ENCODE results near the gene MAST4. TPM values are rescaled to one million over a fixed set of nuclear protein-coding genes. Genes with fewer than 3 reads are reported as not detected.

MAST4 gene
- total and polyA plus RNA-seq, 2 experiments from 2014 or later, result 4.2 to 6.0 TPM

GRCh38 chr5:67073045-67073680 is 477.0 kb downstream of the MAST4 start:
- no peak overlapping the region for H3K4me2 ChIP-seq (ENCODE audit: unreplicated experiment)
- H3K27ac ChIP-seq, result no peak overlapping the region
- no peaks in the 10 kb centered on the region for H3K36me3 ChIP-seq (ENCODE audit: low read depth)
- H3K4me3 ChIP-seq, result no peak overlapping the region
- H3K9me3 ChIP-seq (ENCODE audit: low read depth), result no peaks in the 10 kb centered on the region
- in situ Hi-C loops (cut with MboI), result no loop called here
- H2AFZ ChIP-seq, result no peak overlapping the region
- no peaks in the 10 kb centered on the region for H3F3A ChIP-seq (ENCODE audit: insufficient read depth)
- no peaks in the 10 kb centered on the region for H3K79me2 ChIP-seq (ENCODE audit: insufficient read depth)
- no peaks in the 10 kb centered on the region for H3K9me2 ChIP-seq (ENCODE audit: insufficient read depth)
- 82 to 93% methylated on average over 3 of the region's 3 CpGs for WGBS, 2 experiments (ENCODE audit: low coverage in 1 of 2, low lambda C conversion rate in 2 of 2, missing lambda C conversion rate in 2 of 2)
- DNase-seq, result no peak
- no peaks in the 10 kb centered on the region for H3K4me1 ChIP-seq (ENCODE audit: insufficient read depth)
- TF ChIP-seq EZH2 (IDR thresholded peaks at IDR 0.05; ENCODE audit: insufficient read depth, poor library complexity, severe bottlenecking) (no peak), EZH2phosphoT487 (IDR thresholded peaks at IDR 0.05; ENCODE audit: insufficient read depth, low read depth) (no peak)
- no peaks in the 10 kb centered on the region for H4K20me1 ChIP-seq (ENCODE audit: insufficient read depth)
- no peaks in the 10 kb centered on the region for H3K27me3 ChIP-seq (replicated peaks; ENCODE audit: insufficient read depth)
- no peak overlapping the region for H3K9ac ChIP-seq

GRCh38 chr5:67077296-67077695 is 481.1 kb downstream of the MAST4 start:
- H3K27ac ChIP-seq, result no peak overlapping the region
- H3K9me3 ChIP-seq (ENCODE audit: low read depth), result no peaks in the 10 kb centered on the region
- H3K36me3 ChIP-seq (ENCODE audit: low read depth), result no peaks in the 10 kb centered on the region
- no peak overlapping the region for H3K9ac ChIP-seq
- no peak overlapping the region for H3K4me2 ChIP-seq (ENCODE audit: unreplicated experiment)
- DNase-seq, result no peak
- H3K4me3 ChIP-seq, result no peak overlapping the region
- no peaks in the 10 kb centered on the region for H3K9me2 ChIP-seq (ENCODE audit: insufficient read depth)
- H3F3A ChIP-seq (ENCODE audit: insufficient read depth), result no peaks in the 10 kb centered on the region
- H3K4me1 ChIP-seq (ENCODE audit: insufficient read depth), result no peaks in the 10 kb centered on the region
- in situ Hi-C loops (cut with MboI), result no loop called here
- no peaks in the 10 kb centered on the region for H4K20me1 ChIP-seq (ENCODE audit: insufficient read depth)
- WGBS, 2 experiments (ENCODE audit: low coverage in 1 of 2, low lambda C conversion rate in 2 of 2, missing lambda C conversion rate in 2 of 2), result 94% methylated on average over 4 of the region's 4 CpGs
- no peak overlapping the region for H2AFZ ChIP-seq
- H3K27me3 ChIP-seq (replicated peaks; ENCODE audit: insufficient read depth), result no peaks in the 10 kb centered on the region
- TF ChIP-seq EZH2phosphoT487 (IDR thresholded peaks at IDR 0.05; ENCODE audit: insufficient read depth, low read depth), result no peak
- TF ChIP-seq EZH2 (IDR thresholded peaks at IDR 0.05; ENCODE audit: insufficient read depth, poor library complexity, severe bottlenecking), result no peak
- H3K79me2 ChIP-seq (ENCODE audit: insufficient read depth), result no peaks in the 10 kb centered on the region

- Histone ChIP-seq H3K4me3 (no peak overlapping the region), H3K27me3 (replicated peaks; ENCODE audit: insufficient read depth) (no peaks in the 10 kb centered on the region), H3K4me1 (ENCODE audit: insufficient read depth) (no peaks in the 10 kb centered on the region), H3K36me3 (ENCODE audit: low read depth) (no peaks in the 10 kb centered on the region), H3K4me2 (ENCODE audit: unreplicated experiment) (no peak overlapping the region), H3K9me3 (ENCODE audit: low read depth) (no peaks in the 10 kb centered on the region), H3K27ac (no peak overlapping the region), H3F3A (ENCODE audit: insufficient read depth) (no peaks in the 10 kb centered on the region), H3K79me2 (ENCODE audit: insufficient read depth) (no peaks in the 10 kb centered on the region), H3K9me2 (ENCODE audit: insufficient read depth) (no peaks in the 10 kb centered on the region), H2AFZ (no peak overlapping the region), H3K9ac (no peak overlapping the region), H4K20me1 (ENCODE audit: insufficient read depth) (no peaks in the 10 kb centered on the region)
- DNase-seq, result no peak
- no peak for TF ChIP-seq EZH2phosphoT487 (IDR thresholded peaks at IDR 0.05; ENCODE audit: insufficient read depth, low read depth)
- no peak for TF ChIP-seq EZH2 (IDR thresholded peaks at IDR 0.05; ENCODE audit: insufficient read depth, poor library complexity, severe bottlenecking)
- WGBS, 2 experiments (ENCODE audit: low coverage in 1 of 2, low lambda C conversion rate in 2 of 2, missing lambda C conversion rate in 2 of 2), result 97 to 100% methylated on average over 2 of the region's 2 CpGs
- in situ Hi-C loops (cut with MboI), result no loop called here
Measured at GRCh38 chr5:67081261-67081660, 485.1 kb downstream of the MAST4 start.

GRCh38 chr5:67082941-67083340 is 486.7 kb downstream of the MAST4 start:
- Histone ChIP-seq H3K4me1 (ENCODE audit: insufficient read depth) (no peaks in the 10 kb centered on the region), H4K20me1 (ENCODE audit: insufficient read depth) (no peaks in the 10 kb centered on the region), H3K9me2 (ENCODE audit: insufficient read depth) (no peaks in the 10 kb centered on the region), H3K4me3 (no peak overlapping the region), H3K36me3 (ENCODE audit: low read depth) (no peaks in the 10 kb centered on the region), H2AFZ (no peak overlapping the region), H3K27me3 (replicated peaks; ENCODE audit: insufficient read depth) (no peaks in the 10 kb centered on the region), H3K27ac (no peak overlapping the region), H3K9me3 (ENCODE audit: low read depth) (no peaks in the 10 kb centered on the region), H3K79me2 (ENCODE audit: insufficient read depth) (no peaks in the 10 kb centered on the region), H3K4me2 (ENCODE audit: unreplicated experiment) (no peak overlapping the region), H3K9ac (no peak overlapping the region), H3F3A (ENCODE audit: insufficient read depth) (no peaks in the 10 kb centered on the region)
- DNase-seq, result no peak
- WGBS, 2 experiments (ENCODE audit: low coverage in 1 of 2, low lambda C conversion rate in 2 of 2, missing lambda C conversion rate in 2 of 2), result 90 to 98% methylated on average over 1 of the region's 1 CpG
- in situ Hi-C loops (cut with MboI), result no loop called here
- TF ChIP-seq EZH2phosphoT487 (IDR thresholded peaks at IDR 0.05; ENCODE audit: insufficient read depth, low read depth) (no peak), EZH2 (IDR thresholded peaks at IDR 0.05; ENCODE audit: insufficient read depth, poor library complexity, severe bottlenecking) (no peak)
